ENCODE results near the gene NXNL2.
A peak's percentile ranks its signal among the peaks of the same experiment; 100 is the strongest.

GRCh38 chr9:88578121-88579049 lies 43.4 kb downstream of the NXNL2 start:
- TF ChIP-seq CTCF (IDR thresholded peaks at IDR 0.05) = peak; percentile 83 to 94 (median 88)
- no peak for TF ChIP-seq POLR2A (IDR thresholded peaks at IDR 0.05)

Measured in breast epithelium (tissue), 3 donors.